Measurements from ENCODE around the gene RAD51B.

DNA sequence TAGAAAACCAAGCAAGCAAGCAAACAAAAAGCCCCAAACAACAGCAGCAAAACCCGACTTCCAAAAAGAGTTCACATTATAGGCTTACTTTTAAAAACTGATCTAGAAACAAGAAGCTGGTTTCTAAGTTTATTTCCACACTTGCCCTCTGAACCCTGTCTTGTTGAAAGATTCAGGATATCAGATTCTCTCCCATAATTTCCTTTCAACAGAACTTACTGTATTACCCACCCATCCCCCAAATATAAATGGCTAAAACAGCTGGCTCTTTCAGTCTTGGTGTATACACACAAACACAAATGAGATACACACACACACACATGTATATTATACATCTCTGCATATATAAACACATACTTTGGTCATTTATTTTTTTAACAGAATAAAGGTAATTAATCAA lies 512.4 kb downstream of the RAD51B start:
- TF ChIP-seq, protein P1, sequence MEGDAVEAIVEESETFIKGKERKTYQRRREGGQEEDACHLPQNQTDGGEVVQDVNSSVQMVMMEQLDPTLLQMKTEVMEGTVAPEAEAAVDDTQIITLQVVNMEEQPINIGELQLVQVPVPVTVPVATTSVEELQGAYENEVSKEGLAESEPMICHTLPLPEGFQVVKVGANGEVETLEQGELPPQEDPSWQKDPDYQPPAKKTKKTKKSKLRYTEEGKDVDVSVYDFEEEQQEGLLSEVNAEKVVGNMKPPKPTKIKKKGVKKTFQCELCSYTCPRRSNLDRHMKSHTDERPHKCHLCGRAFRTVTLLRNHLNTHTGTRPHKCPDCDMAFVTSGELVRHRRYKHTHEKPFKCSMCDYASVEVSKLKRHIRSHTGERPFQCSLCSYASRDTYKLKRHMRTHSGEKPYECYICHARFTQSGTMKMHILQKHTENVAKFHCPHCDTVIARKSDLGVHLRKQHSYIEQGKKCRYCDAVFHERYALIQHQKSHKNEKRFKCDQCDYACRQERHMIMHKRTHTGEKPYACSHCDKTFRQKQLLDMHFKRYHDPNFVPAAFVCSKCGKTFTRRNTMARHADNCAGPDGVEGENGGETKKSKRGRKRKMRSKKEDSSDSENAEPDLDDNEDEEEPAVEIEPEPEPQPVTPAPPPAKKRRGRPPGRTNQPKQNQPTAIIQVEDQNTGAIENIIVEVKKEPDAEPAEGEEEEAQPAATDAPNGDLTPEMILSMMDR (conservative IDR thresholded peaks at IDR 0.05), result no peak
- no peak for TF ChIP-seq EZH2 (IDR thresholded peaks at IDR 0.05; ENCODE audit: low read depth)
